RCC 7860 (cell line): ENCODE results near the gene CCNL1.
"Not testable (repeated sequence)": the region's sequence is repeated elsewhere in the genome, so short reads cannot be mapped to it uniquely, and the experiment has no call there.

Source experiments
- DNase-seq: peaks from one replicate; pipeline ENCODE4 v3.0.0-alpha.2; 2015; ENCODE audit warnings: low spot score
- FAIRE-seq: peaks from 2 replicates; lab custom pipeline; 2012; peaks lifted over from hg19 to GRCh38; lab: Jason Lieb, UNC

CCNL1 gene

DNA sequence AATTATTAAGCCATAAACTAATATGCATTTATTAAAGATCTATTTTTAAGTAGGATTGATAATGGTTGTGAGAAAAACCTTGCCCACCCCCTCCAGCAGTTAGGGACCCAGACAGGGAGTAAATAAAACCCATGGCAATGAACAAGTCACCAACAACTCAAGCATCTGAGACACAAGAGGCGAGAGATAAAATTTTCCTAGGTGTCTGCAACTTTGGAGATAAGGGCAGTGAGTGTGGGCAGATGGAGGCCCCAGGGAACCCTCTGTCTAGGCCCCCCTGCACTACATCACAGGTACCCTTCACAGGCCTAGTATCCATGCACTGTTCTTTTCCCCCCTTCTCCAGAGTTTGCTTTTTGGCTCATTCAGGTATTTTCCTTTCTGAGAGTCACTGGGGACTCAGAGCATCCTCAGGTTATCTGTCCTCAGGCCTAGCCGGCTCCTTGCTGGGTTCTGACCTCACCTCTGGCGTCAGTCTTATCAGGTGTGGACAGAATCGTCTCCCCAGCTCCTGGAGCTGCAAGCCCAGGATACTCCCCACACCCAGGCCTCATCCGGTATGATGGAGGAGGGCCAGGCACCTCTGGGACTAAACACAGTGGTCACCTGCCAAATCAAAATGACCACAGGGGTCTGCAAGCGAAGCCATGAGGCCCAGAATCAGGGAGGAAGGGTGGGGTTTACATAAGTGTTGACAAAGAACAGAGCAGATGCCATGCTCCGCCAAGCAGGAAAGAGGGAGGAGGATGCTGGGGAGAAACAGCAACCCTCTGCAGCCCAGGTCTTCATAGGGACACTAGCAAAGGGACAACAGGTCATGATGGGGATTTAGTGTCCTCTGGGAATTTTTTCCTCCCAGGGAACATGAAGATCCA lies 50.4 kb downstream of the CCNL1 start:
- FAIRE-seq (no peak), DNase-seq (no peak)

- DNase-seq (no peak), FAIRE-seq (no peak)
Observed at GRCh38 chr3:157107644-157108133, 52.3 kb downstream of the CCNL1 start.

GRCh38 chr3:157107037-157107436 lies 52.9 kb downstream of the CCNL1 start:
- no peak for FAIRE-seq

DNA sequence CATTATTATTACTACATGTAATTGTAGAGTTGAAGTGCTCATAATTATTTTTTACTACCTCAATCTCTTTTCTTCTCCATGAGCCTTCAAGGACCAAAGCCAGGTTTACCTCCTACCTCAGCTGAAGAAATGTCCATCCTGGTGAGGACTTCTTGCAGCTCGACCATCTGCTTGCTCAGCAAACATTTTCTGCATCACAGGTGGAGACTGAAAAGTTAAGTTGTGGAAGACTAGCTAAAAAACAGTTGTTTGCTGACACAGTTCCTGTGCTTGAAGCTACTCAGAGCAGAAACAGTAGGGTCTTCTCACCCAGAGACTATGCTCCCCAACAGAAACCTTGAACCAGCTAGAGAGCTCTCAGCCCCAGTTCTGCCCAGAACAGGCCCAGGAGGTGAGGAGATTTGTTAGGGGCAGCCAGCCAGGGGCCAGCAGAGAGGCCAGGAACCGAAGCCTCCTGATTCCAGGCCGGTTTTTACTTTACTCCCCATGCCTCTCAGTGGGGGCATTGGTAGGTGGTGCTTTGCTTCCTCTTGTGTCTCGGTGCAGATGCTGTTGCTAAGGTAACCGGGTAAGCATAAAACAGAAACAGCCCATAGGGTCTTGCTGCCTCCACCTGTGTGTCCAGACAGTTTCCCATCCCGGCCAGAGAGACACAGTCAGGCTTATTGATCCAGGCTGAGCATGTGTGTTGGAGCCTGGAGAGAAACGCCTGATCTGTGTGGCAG lies 54.9 kb downstream of the CCNL1 start:
- FAIRE-seq (no peak), DNase-seq (no peak)

More at GRCh38 chr3:157107037-157107436, 52.9 kb downstream of the CCNL1 start:
- DNase-seq, result no peak

- DNase-seq, result no peak
Observed at GRCh38 chr3:157104521-157104920, 55.4 kb downstream of the CCNL1 start.

GRCh38 chr3:157103860-157104259 lies 56.1 kb downstream of the CCNL1 start:
- FAIRE-seq (no peak), DNase-seq (no peak)

More at GRCh38 chr3:157104521-157104920, 55.4 kb downstream of the CCNL1 start:
- no peak for FAIRE-seq

DNA sequence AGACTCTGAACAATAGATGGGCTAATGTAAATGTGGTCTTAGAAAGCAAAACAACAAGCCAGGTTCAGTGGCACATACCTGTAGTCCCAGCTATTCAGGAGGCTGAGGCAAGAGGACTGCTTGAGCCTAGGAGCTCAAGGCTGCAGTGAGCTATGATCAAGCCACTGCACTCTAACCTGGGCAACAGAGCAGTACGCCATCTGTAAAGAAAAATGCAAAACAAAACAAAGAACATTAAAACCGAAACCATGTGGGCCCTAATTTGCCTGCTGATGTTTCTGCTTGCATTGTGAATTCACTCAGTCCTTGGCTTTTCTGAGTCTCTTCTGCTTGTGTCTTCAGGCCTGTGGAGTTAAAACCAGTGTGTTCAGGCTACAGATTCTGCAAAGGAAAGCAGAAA lies 56.7 kb downstream of the CCNL1 start:
- FAIRE-seq, result no peak
- no peak for DNase-seq

GRCh38 chr3:157102595-157102994 lies 57.4 kb downstream of the CCNL1 start:
- DNase-seq, FAIRE-seq: not testable (repeated sequence)

DNA sequence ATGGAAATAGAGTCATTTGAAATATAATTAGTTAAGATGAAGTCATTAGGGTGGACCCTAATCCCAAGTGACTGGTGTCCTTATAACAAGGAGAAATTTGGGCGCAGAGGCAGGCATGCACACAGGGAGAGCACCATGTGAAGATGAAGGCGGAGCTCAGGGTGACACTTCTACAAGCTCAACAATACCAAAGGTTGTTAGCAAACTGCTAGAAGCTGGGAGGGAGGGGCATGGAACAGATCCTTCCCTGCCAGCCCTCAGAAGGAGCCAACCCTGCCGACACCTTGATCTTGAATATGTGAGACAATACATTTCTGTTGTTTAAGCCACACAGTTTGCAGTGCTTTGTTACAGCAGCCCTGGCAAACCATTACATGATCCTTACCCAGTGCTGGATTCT lies 57.8 kb downstream of the CCNL1 start:
- DNase-seq, result no peak
- no peak for FAIRE-seq

GRCh38 chr3:157101486-157101885 lies 58.5 kb downstream of the CCNL1 start:
- no peak for FAIRE-seq
- no peak for DNase-seq

DNA sequence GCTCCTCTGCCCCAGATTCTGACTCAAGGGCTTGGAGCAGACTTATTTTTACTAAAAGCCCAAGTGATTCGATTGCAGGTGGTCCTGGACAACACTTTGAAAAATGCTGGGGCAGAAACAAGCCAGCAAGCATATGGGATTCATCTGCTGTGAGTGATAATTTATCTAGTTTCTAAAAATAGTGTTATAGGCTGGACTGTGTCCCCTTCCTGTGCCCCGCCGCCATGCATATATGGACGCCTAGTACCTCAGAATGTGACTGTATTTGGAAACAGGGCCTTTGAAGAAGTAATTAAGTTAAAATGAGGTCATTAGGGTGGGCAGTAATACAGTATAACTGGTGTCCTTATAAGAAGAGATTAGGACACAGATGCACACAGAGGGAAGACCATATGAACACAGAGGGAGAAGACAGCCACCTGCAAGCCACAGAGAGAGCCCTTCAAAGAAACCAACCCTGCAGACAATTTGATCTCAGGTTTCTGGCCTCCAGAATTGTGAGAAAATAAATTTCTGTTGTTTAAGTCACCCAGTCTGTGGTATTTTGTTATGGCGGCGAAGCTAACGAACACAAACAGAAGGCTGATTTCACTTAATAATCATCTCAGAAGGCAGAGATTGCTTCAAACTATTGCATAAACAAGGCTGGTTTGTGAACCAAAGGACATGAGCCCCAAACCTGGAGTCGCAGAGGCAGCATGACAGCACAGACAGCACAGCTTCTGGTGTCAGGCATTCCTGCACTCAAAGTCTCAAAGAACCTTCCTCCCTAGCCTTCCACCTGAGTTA lies 59.1 kb downstream of the CCNL1 start:
- no peak for FAIRE-seq

DNA sequence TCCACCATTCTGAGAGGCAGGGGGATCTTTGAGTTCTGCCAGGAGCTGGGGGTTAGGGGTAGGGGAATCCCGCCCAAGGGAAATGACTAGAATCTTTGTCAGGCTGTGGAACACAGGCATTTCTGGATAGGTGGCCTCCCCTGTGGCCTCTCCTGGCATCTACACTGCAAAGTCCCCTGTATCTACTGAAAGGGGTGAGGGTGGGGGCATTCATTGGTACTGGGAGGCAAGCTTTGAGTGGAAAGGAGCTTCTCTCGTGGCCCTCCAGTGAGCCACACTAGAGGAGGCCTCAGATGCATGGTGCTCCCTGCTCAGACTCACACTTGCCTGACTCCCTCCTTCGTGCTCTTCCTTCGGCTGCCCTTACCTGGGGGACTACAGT lies 59.9 kb downstream of the CCNL1 start:
- FAIRE-seq, result no peak
- no peak for DNase-seq

More for the DNA sequence above, 59.1 kb downstream of the CCNL1 start:
- no peak for DNase-seq

DNA sequence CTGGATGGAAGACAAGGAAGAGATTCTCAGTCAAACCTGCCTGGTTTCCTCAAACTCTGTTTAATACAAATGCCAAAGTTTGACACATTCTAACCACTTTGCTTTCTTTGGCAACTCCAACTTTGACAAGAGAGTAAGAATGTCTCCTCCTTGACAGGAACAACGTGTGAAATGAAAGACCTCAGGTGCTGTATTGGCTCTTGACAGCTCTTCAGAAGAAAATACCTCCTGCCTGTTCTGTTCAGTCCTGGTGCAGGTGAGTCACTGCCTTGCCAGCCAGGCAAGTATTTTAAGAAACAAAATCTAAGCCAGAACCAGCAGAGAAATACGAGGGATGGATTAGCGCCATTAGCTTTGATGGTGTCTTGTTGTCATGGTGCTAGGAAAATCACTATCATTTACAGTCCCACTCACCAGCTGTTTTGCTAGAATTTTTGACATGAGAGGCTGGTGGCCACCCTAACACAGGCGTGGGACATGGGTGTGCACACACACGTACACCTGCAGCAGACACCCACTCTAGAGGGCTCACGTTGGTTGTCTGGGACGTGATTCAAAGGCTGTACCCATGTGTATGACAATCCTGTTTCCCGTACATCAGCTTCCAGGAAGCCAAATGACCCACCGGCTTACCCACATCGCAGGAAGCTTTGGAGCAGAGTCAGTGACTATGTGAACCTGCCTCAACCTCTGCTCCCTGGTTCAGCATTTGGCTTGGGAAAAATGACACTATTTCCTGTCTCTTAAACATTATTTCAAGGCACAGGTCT lies 60.4 kb downstream of the CCNL1 start:
- DNase-seq (no peak), FAIRE-seq (no peak)

DNA sequence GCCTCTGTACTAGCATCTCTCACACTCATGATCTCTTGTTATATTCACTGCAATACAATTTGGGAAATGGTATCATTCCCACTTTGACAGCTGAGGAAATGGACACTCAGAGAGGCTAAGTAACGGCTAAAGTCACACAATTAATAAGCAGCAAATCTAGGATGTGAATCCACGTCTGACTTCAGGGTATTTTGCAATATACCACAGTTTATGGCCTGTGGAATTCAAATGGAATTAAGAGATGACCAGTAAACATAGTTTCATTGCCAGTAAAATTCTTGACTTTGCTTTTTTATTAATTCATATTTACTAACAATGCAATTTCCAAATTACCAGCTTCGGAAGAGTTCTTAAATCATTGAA lies 61.1 kb downstream of the CCNL1 start:
- DNase-seq (no peak), FAIRE-seq (no peak)

- DNase-seq, result no peak
- no peak for FAIRE-seq
Observed at GRCh38 chr3:157098121-157098822, 61.7 kb downstream of the CCNL1 start.
